ENCODE measurements around the gene DISC1. TPM values are rescaled to one million over a fixed set of nuclear protein-coding genes. Genes with fewer than 3 reads are reported as not detected.
A peak's percentile ranks its signal among the peaks of the same experiment; 100 is the strongest.

Gene DISC1
- total RNA-seq, 1 donor from 2014 or later = 3.5 TPM

DNA sequence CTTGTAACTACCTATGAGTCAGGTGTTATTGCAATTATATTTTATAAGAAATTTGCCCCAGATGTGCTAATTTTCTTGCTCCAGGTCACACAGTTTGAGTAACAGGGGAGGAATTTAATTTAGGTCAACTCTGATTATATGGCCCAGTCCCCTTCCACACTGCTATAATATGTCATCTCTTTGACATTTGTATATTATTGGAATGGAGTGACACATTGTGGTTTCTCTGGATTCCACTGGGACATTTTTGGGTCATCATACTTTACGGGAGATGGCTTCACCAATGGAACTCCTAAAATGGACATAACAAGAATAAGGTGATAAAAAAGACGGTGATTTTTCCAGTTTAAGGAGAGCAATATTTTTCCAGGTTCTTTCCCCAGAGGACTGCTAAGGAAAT lies 191.2 kb downstream of the DISC1 start:
- Histone ChIP-seq H3K9me3 (replicated peaks) (no peaks in the 10 kb centered on the region), H3K27ac (replicated peaks) (peak overlapping the region; percentile 59), H3K36me3 (peaks cover 5% of the 10 kb centered on the region), H3K4me1 (peaks cover 59% of the 10 kb centered on the region), H3K4me3 (no peak overlapping the region), H3K27me3 (ENCODE audit: low read depth) (no peaks in the 10 kb centered on the region)
- intact Hi-C loops (cut with micrococcal nuclease) = loop anchor here (2.0 to 10.0 kb wide), 2 partner anchors 17 to 53 kb away; no protein-coding TSS in a partner anchor
- TF ChIP-seq, protein P1, sequence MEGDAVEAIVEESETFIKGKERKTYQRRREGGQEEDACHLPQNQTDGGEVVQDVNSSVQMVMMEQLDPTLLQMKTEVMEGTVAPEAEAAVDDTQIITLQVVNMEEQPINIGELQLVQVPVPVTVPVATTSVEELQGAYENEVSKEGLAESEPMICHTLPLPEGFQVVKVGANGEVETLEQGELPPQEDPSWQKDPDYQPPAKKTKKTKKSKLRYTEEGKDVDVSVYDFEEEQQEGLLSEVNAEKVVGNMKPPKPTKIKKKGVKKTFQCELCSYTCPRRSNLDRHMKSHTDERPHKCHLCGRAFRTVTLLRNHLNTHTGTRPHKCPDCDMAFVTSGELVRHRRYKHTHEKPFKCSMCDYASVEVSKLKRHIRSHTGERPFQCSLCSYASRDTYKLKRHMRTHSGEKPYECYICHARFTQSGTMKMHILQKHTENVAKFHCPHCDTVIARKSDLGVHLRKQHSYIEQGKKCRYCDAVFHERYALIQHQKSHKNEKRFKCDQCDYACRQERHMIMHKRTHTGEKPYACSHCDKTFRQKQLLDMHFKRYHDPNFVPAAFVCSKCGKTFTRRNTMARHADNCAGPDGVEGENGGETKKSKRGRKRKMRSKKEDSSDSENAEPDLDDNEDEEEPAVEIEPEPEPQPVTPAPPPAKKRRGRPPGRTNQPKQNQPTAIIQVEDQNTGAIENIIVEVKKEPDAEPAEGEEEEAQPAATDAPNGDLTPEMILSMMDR (IDR thresholded peaks at IDR 0.05; ENCODE audit: borderline replicate concordance) = no peak
- no peak for DNase-seq

GRCh38 chr1:231818337-231818736 lies 191.7 kb downstream of the DISC1 start:
- no peak overlapping the region for H3K4me3 ChIP-seq
- intact Hi-C loops (cut with micrococcal nuclease) = loop anchor here (10.0 kb wide), 1 partner anchor 54 kb away; no protein-coding TSS in a partner anchor
- peaks cover 5% of the 10 kb centered on the region for H3K36me3 ChIP-seq
- peaks cover 65% of the 10 kb centered on the region for H3K4me1 ChIP-seq
- DNase-seq = peak; percentile 30
- TF ChIP-seq, protein P1 (IDR thresholded peaks at IDR 0.05; ENCODE audit: borderline replicate concordance) = no peak
- no peaks in the 10 kb centered on the region for H3K27me3 ChIP-seq (ENCODE audit: low read depth)
- no peaks in the 10 kb centered on the region for H3K9me3 ChIP-seq (replicated peaks)
- peak overlapping the region; percentile 59 for H3K27ac ChIP-seq (replicated peaks)

GRCh38 chr1:231821281-231821680 lies 194.7 kb downstream of the DISC1 start:
- H3K27ac ChIP-seq (replicated peaks) = peak overlapping the region; percentile 53
- H3K27me3 ChIP-seq (ENCODE audit: low read depth) = no peaks in the 10 kb centered on the region
- H3K4me3 ChIP-seq = no peak overlapping the region
- intact Hi-C loops (cut with micrococcal nuclease) = no loop called here
- H3K36me3 ChIP-seq = peaks cover 5% of the 10 kb centered on the region
- no peak for DNase-seq
- no peaks in the 10 kb centered on the region for H3K9me3 ChIP-seq (replicated peaks)
- H3K4me1 ChIP-seq = peaks cover 71% of the 10 kb centered on the region
- TF ChIP-seq, protein P1 (IDR thresholded peaks at IDR 0.05; ENCODE audit: borderline replicate concordance) = no peak

DNA sequence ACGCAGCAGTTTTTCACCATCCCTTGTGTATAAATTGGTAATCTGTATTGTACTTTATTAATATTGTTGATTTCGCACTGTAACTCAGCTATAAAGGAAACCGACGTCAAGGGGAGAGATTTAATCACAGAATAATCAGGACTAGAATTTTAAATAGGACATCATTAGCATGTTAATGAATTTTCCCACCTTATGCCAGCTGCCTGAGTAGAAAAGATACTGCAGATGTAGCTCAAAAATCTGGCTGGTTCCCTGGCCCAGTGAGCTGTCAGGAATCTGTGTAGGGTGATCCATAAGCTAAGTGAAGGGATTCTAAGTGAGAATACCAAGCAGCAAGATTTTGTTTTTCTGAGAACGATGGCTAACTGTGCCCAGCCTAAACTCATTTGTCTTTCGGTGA lies 195.5 kb downstream of the DISC1 start:
- no peak for DNase-seq
- H3K4me3 ChIP-seq = no peak overlapping the region
- H3K27me3 ChIP-seq (ENCODE audit: low read depth) = no peaks in the 10 kb centered on the region
- H3K4me1 ChIP-seq = peaks cover 74% of the 10 kb centered on the region
- no peaks in the 10 kb centered on the region for H3K9me3 ChIP-seq (replicated peaks)
- intact Hi-C loops (cut with micrococcal nuclease) = no loop called here
- peaks cover 5% of the 10 kb centered on the region for H3K36me3 ChIP-seq
- TF ChIP-seq, protein P1 (IDR thresholded peaks at IDR 0.05; ENCODE audit: borderline replicate concordance) = no peak
- H3K27ac ChIP-seq (replicated peaks) = peak overlapping the region; percentile 53

GRCh38 chr1:231826566-231826965 lies 200.0 kb downstream of the DISC1 start:
- Histone ChIP-seq H3K4me1 (peaks cover 66% of the 10 kb centered on the region), H3K27ac (replicated peaks) (no peak overlapping the region), H3K4me3 (no peak overlapping the region), H3K9me3 (replicated peaks) (no peaks in the 10 kb centered on the region), H3K27me3 (ENCODE audit: low read depth) (no peaks in the 10 kb centered on the region), H3K36me3 (peaks cover 5% of the 10 kb centered on the region)
- TF ChIP-seq, protein P1 (IDR thresholded peaks at IDR 0.05; ENCODE audit: borderline replicate concordance) = no peak
- intact Hi-C loops (cut with micrococcal nuclease) = no loop called here
- no peak for DNase-seq
